Measurements from ENCODE around the gene PPP1R3A. TPM values are rescaled to one million over a fixed set of nuclear protein-coding genes. Genes with fewer than 3 reads are reported as not detected.
A peak's percentile ranks its signal among the peaks of the same experiment; 100 is the strongest.
"Not testable (repeated sequence)": the region's sequence is repeated elsewhere in the genome, so short reads cannot be mapped to it uniquely, and the experiment has no call there.

The PPP1R3A gene
- polyA plus RNA-seq (ENCODE audit: insufficient read length in 10 of 10): 10 to 100 TPM; 14.0 to 62.1 (median 32.0) TPM
- long read RNA-seq, donor 1, full-length matches to known transcripts: 15 of 15 reads
- long read RNA-seq, donor 1, partial matches to known transcripts: 0 of 15 reads
- long read RNA-seq, donor 1, other reads (novel, unspliced or antisense): 0 of 15 reads
- long read RNA-seq, donor 2, full-length matches to known transcripts: 11 of 11 reads
- long read RNA-seq, donor 2, partial matches to known transcripts: 0 of 11 reads
- long read RNA-seq, donor 2, other reads (novel, unspliced or antisense): 0 of 11 reads
- long read RNA-seq, donor 3: 0 reads
- long read RNA-seq, donor 4, full-length matches to known transcripts: 19 of 19 reads
- long read RNA-seq, donor 4, partial matches to known transcripts: 0 of 19 reads
- long read RNA-seq, donor 4, other reads (novel, unspliced or antisense): 0 of 19 reads
- long read RNA-seq, donor 5, full-length matches to known transcripts: 6 of 12 reads
- long read RNA-seq, donor 5, partial matches to known transcripts: 6 of 12 reads
- long read RNA-seq, donor 5, other reads (novel, unspliced or antisense): 0 of 12 reads
- long read RNA-seq, donor 6, full-length matches to known transcripts: 19 of 19 reads
- long read RNA-seq, donor 6, partial matches to known transcripts: 0 of 19 reads
- long read RNA-seq, donor 6, other reads (novel, unspliced or antisense): 0 of 19 reads
- long read RNA-seq, donor 7, full-length matches to known transcripts: 15 of 15 reads
- long read RNA-seq, donor 7, partial matches to known transcripts: 0 of 15 reads
- long read RNA-seq, donor 7, other reads (novel, unspliced or antisense): 0 of 15 reads
- long read RNA-seq, donor 8, full-length matches to known transcripts: 9 of 9 reads
- long read RNA-seq, donor 8, partial matches to known transcripts: 0 of 9 reads
- long read RNA-seq, donor 8, other reads (novel, unspliced or antisense): 0 of 9 reads
- long read RNA-seq, donor 9, full-length matches to known transcripts: 2 of 2 reads
- long read RNA-seq, donor 9, partial matches to known transcripts: 0 of 2 reads
- long read RNA-seq, donor 9, other reads (novel, unspliced or antisense): 0 of 2 reads

DNA sequence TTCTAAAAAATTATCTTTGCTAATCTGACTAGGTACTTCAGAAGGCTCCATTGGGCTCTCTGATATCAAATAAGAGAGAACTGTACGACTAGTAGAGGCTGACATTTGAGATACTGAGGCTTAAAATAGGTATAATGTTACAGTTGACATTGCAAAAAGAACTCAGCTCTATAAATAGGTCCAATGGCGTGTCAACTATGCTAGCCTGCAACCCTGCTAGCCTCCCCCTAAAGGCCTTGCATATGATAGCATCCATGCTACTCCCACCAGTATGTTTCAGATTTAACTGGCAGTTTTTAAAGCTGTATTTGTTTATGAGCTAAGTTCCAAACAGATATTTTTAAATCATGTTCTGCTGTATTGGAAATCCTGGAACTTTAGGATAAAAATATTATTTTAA lies at the start of gene PPP1R3A:
TSS of gene PPP1R3A (minus strand) at position 64 of the 400 bp plus-strand sequence. CDS start at position 51, 13 bp downstream.
- DNase-seq: peak; percentile 10 to 45 (median 25)

- no peak for DNase-seq
Observed at GRCh38 chr7:113963356-113963755, 44.5 kb upstream of the PPP1R3A start.

- no peak for DNase-seq
Observed at GRCh38 chr7:113959910-113960309, 41.1 kb upstream of the PPP1R3A start.

DNA sequence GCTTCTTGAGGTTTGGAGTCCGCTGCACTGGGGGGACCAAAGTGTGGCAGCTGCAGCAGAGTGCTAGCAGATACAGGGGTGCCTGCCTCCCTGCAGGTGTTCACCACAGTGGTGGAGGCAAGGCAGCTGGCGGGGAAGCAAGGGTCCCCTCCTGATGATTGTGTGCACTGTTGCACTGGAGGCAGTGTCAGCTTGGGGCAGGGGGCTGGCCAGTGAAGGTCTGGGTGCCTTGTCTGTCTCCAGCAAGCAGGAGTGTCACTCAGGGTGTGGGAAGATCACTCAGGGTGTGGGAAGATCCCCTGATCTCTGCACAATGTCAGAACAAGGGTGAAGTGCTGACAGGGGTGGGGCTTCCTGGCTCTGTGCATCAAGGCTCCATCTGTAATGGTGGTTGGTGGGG lies 36.3 kb upstream of the PPP1R3A start:
- DNase-seq: no peak

DNA sequence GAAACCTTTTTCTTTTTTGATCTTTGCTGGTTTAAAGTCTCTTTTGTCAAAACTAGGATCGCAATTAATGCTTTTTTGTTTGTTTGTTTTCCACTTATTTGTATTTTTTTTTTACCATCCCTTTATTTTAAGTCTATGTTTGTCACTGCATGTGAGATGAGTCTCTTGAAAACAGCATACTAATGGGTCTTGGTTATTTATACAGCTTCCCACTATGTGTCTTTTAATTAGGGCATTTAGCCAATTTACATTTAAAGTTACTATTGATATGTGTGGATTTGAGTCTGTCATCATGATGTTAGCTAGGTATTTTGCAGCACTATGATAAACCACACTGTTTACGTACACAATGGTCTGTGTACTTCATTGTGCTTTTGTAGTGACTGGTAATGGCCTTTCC lies 34.7 kb upstream of the PPP1R3A start:
- no peak for DNase-seq

DNA sequence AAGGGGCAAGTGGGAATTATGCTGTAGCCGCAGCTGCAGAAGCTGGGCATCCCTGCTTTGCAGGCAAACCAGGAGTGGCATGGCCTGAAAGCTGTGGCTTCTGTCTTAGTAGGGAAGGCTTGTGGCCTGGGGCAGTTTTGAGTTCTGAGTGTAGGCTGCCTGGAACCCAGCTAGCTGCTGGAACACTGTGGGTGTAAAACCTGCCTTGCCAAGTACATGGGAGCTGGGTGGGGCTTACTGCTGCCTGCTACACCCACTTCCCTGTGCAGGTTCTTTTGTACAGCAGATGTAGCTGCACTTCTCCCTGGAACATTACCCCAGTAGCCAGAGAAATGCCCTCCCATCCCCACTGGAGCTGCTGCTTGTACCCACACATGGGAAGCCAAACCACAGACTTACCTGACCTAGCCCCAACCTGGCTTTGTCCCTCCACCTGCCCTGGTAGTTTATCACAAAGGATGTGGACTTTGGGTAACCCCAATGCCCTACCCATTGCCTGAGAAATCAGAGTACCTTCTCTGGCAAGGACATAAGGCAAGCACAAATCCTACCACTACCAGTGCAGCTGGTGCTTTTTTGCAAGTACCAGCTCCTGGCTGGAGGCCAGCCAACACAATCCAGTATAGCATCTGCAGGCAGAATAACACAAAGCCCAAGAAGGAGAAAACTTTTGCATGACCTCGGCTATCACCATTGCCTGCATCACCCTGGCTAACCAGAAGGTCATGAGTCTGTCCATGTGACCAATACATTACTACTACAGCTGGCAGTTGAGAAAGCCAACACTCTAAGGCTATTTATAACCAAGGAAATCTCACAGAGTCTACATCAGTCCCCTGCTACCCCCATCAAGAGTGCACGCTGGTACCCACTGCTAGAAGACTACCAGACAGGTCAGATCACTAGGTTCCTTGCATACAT lies 26.5 kb upstream of the PPP1R3A start:
- DNase-seq: peak in 2 of 3 donors; percentile 14 to 34

GRCh38 chr7:113936982-113937381 lies 18.2 kb upstream of the PPP1R3A start:
- no peak for DNase-seq

DNA sequence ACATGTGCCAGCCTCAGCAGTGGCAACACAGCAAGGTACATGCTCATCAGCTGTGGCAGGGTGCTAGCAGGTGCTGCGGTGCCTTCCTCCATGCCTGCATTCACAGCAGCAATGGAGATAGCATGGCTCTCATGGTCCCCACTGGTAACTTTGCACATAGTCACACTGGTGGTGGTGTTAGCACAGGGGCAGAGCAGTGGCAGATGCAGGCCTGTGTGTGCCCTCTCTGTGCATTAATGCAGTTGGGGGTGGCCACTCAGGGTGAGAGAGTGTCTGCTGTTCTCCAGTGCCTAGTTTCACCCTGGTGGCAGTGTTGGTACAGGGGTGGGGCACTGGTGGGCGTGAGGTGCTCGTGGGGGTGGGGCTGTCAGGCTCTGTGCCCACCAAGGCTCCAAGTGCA lies 17.7 kb upstream of the PPP1R3A start:
- DNase-seq: no peak

- not testable (repeated sequence) for DNase-seq
Observed at GRCh38 chr7:113929389-113929788, 10.6 kb upstream of the PPP1R3A start.

DNA sequence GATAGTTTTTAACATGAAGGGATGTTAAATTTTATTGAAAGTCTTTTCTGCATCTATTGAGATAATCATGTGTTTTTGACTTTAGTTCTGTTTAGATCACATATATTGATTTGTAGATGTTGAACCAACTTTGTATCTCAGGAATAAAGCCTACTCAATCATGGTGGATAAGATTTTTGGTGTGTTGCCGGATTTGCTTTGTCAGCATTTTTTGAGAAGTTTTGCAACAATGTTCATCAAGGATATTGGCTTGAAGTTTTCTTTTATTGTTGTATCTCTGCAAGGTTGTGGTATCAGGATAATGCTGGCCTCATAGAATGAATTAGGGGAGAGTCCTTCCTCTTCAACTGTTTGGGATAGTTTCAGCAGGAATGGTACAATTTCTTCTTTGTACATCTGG lies 9.3 kb upstream of the PPP1R3A start:
- no peak for DNase-seq

GRCh38 chr7:113922049-113922448 lies 3.2 kb upstream of the PPP1R3A start:
- DNase-seq: no peak

DNA sequence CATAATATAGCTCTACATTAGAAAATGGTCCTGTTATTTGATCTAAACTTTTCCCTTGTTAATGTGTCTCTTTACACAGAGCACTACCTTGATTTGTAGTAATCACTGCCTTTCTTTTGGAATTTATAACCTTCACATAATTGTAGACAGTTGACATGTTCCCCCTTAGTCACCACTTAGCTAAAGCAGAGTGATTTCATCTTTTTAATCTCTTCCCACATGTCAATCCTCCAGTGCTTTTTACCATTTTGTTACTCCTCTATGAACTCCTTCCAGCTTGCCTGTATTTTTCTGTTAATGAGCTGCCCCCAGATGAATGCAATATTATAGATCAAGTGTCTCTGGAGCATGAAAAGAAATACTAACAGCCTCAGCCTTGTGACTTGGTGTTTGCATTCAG lies 2.6 kb upstream of the PPP1R3A start:
- no peak for DNase-seq

GRCh38 chr7:113917840-113918239 lies 969 bp downstream of the PPP1R3A start:
- no peak for DNase-seq

DNA sequence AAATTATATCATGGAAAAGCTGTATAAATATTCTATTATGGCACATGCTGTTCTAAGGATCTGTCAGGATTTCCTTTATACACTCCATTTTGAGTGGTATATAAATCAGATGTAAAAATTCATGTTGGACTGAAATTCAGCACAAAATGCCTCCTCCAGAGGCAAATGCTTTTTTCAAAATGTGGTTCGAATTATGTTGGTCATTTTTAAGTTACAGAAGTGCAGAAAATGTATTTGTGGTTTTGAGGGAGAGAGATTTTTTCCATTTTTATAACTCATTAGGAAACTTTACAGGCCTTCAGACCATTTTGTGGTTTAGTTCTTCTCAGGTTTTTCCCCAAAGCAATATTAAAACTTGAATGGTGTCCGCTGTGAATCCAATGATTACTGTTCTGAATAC lies 2.9 kb downstream of the PPP1R3A start:
- peak in 2 of 3 donors; percentile 13 to 28 for DNase-seq

DNA sequence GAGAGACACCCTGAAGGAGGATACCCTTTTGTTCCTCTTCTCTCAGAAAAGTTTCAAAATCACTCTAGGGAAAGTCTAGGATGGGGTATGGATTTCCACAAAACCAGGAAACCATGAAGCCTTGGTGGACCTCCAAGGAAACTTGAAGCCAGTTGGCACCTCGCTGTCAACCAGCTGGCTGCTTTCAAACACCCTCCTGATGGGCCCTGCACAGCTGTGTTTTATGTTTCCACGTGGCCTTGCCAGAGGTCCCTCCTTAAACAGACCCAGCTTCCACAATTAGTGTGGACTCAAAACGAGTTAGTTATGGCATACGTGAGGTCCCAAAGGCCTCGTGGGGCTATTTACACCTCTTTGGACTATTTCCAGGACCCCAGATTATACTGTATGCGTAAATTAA lies 5.9 kb downstream of the PPP1R3A start:
- DNase-seq: peak; percentile 41 to 63 (median 45)

- DNase-seq: no peak
Observed at GRCh38 chr7:113907617-113908016, 11.2 kb downstream of the PPP1R3A start.

DNA sequence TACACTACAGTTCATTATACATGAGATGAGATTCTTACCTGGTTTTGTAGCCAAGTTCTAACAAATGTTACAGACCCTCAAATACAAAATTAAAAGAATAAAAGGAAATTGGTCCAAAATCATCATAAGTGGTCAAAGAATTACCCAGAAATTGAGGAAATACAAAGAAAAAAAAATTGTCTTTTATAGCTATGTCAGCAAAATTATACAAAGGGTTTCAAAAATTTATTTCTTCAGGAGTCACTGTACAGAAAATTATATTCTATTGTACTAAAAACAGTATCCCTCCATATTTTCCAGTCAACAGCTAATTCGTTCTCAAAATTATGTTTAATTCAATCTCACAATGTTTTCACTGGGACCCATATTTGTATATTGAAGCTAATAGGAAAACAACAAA lies 14.3 kb downstream of the PPP1R3A start:
- DNase-seq: no peak

DNA sequence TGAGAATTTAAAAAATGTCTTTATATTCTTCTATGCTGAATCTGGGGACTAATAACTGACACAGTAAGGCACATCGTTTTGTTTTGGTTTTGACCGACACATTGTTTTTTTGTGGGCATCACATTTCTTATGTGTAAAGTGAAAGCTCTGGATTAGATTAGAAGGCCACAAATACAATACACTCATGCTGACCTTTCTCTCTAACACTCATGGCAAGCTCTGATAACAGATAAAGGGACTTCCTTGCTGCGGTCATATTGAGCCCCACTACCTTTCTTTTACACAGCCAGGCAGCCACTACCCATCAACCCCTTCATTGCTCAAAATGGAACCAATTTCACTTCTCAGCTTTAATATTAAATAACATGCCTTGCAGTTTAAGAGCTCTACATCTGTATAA lies 26.0 kb downstream of the PPP1R3A start:
- DNase-seq: no peak

- peak in 1 of 3 donors; percentile 17 for DNase-seq
Observed at GRCh38 chr7:113891828-113892227, 27.0 kb downstream of the PPP1R3A start.

- DNase-seq: no peak
Observed at GRCh38 chr7:113891031-113891350, 27.8 kb downstream of the PPP1R3A start.

- DNase-seq: no peak
Observed at GRCh38 chr7:113890331-113891030, 28.3 kb downstream of the PPP1R3A start.

All from muscle of back (tissue), 13 donors.